NT2/D1 (cell line): ENCODE measurements around the gene MFRP.

ENCODE experiments used
- SUZ12 ChIP-seq: IDR thresholded peaks from 2 replicates; pipeline ENCODE4 v1.6.1; 2011; ENCODE audit not compliant: insufficient read length, insufficient read depth; ENCODE audit errors: extremely low read depth
- YY1 ChIP-seq: IDR thresholded peaks from 2 replicates; pipeline ENCODE4 v1.6.1; 2011; ENCODE audit not compliant: insufficient read length, insufficient read depth
- ZNF274 ChIP-seq: IDR thresholded peaks from 2 replicates; pipeline ENCODE4 v1.6.1; 2011; ENCODE audit warnings: mild to moderate bottlenecking, low read depth, low read length

DNA sequence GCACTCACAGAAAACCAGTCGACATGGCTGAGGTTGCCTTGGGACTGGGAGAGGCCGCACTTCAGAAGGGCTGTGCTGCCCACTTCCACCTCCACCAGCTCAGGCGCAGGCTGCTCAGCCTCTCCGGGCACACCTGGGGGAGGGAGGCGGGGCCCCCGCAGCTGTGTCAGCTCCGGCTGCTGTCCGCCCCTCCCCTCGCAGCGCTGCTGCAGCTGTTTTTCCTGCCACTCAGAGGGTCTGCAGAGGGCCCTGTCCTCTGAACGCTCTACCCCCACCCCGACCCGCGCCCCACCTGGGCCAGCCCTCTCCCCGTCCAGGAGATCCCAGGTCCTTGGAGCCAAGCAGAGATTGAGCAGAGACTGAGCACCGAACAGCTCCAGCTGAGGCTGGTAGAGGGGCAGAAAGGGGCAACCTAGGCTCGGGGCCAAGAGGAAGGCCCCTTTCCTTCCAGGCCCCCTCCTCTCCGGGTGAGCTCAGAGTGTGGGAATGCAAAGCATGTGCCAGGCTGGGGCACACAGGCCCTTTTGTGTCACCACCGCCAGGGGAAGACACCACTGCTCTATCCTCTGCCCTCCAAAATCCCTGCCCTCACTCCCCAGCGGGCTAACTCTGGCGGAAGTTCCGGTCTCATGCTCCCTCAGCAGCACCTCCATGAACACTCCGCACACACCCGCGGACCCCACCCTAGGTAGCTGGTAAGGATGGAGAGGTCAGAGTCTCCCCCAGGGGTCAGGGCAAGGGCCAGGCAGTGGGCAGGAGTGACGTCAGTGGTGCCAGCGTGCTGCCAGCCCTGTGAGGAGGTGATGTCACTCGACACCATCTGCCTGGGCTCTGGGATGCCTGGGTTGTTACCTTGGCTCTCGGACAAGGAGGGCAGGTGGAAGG lies 31.1 kb downstream of the MFRP start:
- no peak for TF ChIP-seq ZNF274
- no peak for TF ChIP-seq SUZ12
- no peak for TF ChIP-seq YY1
